Left renal cortex interstitium (tissue), 4 donors: ENCODE results near the gene NEUROD1. TPM values are rescaled to one million over a fixed set of nuclear protein-coding genes. Genes with fewer than 3 reads are reported as not detected.
A peak's percentile ranks its signal among the peaks of the same experiment; 100 is the strongest.
"Not testable (repeated sequence)": the region's sequence is repeated elsewhere in the genome, so short reads cannot be mapped to it uniquely, and the experiment has no call there.

ENCODE experiments used
- DNase-seq, 4 donors: peaks; one replicate each; pipeline ENCODE4 v3.0.0-alpha.2; 2013; ENCODE audit warnings: low read depth in 4 of 4, low spot score in 2 of 4, missing footprints in 1 of 4
- polyA plus RNA-seq, 4 donors: library from polyadenylated mRNA; unstranded; fragments of 120-200 nt; gene quantifications; one replicate each; pipeline ENCODE4 v1.2.1, GENCODE V29; 2013; ENCODE audit not compliant: insufficient read length in 4 of 4

NEUROD1 gene
- polyA plus RNA-seq: not detected

- DNase-seq: no peak
Measured at GRCh38 chr2:181680055-181680936, at the start of gene NEUROD1. TSS of gene NEUROD1 (minus strand) at chr2:181680517. CDS start at chr2:181678860, 1,657 bp downstream.

- no peak for DNase-seq
Measured at GRCh38 chr2:181725476-181725875, 45.2 kb upstream of the NEUROD1 start.

- no peak for DNase-seq
Measured at GRCh38 chr2:181724662-181725061, 44.3 kb upstream of the NEUROD1 start.

GRCh38 chr2:181723731-181724130 lies 43.4 kb upstream of the NEUROD1 start:
- DNase-seq: no peak

DNA sequence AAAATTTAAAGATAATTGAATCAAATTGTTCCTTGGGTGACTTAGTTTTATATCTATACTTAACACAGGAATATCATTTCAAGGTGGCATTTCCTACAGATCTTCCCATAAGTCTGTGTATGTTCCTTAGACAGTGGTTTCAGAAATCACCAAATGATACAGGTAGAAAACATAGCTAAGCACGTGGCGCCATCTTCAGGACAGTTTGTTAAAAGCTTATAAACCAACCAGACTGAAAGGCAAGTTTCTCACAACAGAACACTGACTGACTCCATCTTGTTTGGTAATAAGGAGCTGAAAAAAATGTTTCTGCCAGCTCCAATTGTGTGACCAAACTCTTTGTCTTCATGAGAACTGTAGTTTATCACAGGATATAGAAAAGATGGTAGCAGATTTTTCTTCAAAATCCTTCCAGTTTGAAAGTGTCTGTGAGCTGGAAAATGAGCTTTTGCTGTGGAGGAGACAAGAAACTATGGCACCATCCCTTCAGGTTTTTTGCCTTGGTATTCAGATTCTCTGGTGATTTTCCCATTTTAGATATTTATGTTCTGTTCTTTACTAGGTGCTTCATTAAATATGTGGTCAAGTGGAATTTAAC lies 34.8 kb upstream of the NEUROD1 start:
- DNase-seq: peak; percentile 52 to 77 (median 58)

DNA sequence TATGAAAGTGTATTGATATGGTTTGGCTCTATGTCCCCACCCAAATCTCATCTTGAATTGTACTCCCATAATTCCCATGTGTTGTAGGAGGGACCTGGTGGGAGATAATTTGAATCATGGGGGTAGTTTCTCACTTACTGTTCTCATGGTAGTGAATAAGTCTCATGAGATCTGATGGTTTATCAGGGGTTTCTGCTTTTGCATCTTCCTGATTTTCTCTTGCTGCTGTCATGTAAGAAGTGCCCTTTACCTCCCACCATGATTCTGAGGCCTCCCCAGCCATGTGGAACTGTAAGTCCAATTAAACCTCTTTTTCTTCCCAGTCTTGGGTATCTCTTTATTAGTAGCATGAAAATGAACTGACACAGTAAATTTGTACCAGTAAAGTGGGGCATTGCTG lies 30.7 kb upstream of the NEUROD1 start:
- DNase-seq: not testable (repeated sequence)

GRCh38 chr2:181702519-181702918 lies 22.2 kb upstream of the NEUROD1 start:
- DNase-seq: not testable (repeated sequence)

GRCh38 chr2:181698223-181698622 lies 17.9 kb upstream of the NEUROD1 start:
- DNase-seq: no peak

- DNase-seq: no peak
Measured at GRCh38 chr2:181697571-181697970, 17.3 kb upstream of the NEUROD1 start.

- DNase-seq: no peak
Measured at GRCh38 chr2:181697126-181697525, 16.8 kb upstream of the NEUROD1 start.

DNA sequence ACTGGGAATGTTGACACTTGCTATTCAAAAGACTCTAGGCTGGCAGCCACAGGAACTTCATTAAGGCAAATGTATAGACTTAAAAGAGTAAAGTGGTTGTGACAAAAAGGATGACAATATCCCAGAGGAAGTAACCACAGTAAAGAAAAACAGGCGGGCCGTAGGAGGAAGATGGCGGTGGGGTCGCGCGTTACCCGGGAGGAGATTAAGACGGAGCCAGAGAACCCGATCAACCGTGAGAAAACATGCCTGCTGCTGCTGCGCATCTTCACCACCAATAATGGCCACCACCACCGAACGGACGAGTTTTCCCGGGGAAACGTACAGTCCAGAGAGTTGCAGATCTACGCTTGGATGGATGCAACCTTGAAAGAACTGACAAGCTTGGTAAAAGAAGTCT lies 14.0 kb upstream of the NEUROD1 start:
- DNase-seq: no peak

DNA sequence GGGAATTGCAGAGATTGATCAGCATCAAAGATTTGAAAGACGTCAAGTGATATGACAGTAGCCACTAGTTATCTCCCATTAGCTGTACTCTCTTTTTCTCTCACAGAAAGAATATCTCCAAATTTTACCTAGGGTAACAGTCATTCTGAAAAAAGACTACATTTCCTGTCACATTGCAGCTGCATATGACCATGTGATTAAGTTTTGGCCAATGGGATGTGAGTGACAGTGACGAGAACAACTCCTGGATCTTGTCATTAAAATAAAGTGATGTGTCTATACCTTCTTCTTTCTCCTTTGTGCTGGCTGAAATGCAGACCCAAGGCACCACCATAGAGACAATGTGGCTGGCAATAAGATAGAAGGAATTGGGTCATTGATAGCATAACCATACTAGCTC lies 10.5 kb upstream of the NEUROD1 start:
- no peak for DNase-seq

- no peak for DNase-seq
Measured at GRCh38 chr2:181686576-181687185, 6.4 kb upstream of the NEUROD1 start.

- DNase-seq: no peak
Measured at GRCh38 chr2:181685150-181685688, 4.9 kb upstream of the NEUROD1 start.

- no peak for DNase-seq
Measured at GRCh38 chr2:181684454-181685149, 4.3 kb upstream of the NEUROD1 start.

DNA sequence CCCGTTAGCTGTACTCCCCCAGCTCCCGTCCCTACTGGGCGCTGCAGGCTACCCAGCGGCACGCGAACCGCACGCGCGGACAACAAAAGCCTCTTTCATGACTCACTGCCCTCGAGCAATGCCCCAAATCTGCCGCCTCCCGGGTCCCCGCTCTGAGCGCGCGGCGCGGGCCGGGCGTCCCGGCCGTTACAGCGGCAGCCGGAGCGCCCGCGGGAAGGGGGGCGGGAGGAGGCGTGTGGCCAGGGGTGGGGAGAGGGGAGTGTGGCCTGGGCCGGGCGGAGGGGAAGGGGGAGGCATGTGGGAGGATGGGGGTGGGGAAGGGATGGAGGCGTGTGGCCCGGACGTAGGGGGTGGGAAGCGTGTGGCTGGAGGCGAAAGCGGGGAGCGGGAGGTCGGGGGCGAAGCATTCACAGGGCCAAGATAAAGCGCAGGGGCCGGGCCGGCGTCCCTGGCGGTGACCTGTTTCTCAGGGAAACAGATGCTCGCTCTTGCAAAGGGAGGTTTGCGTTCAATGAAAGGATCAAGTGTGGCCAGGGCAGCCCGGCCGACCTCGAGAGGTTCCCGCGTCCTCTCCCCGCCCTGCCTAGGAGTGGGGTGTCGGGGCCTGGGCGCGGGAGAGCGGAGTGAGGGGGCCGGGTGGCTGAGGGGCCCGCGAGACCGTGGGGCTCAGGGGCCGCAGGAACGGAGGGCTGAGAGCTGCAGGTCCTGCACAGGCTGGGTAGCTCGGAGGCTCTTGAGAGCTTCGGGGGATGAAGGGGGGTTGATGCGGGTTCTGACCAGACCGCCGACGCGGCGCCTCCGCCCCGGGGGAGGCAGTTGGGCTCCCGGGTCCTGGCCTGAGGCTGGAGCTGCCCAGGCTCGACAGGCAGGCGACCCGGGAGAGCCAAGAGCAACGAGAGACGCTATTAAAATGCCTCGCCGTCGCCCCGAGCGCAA lies 3.5 kb upstream of the NEUROD1 start:
- peak in 1 of 4 donors; percentile 13 for DNase-seq

- no peak for DNase-seq
Measured at GRCh38 chr2:181682795-181683517, 2.6 kb upstream of the NEUROD1 start.

DNA sequence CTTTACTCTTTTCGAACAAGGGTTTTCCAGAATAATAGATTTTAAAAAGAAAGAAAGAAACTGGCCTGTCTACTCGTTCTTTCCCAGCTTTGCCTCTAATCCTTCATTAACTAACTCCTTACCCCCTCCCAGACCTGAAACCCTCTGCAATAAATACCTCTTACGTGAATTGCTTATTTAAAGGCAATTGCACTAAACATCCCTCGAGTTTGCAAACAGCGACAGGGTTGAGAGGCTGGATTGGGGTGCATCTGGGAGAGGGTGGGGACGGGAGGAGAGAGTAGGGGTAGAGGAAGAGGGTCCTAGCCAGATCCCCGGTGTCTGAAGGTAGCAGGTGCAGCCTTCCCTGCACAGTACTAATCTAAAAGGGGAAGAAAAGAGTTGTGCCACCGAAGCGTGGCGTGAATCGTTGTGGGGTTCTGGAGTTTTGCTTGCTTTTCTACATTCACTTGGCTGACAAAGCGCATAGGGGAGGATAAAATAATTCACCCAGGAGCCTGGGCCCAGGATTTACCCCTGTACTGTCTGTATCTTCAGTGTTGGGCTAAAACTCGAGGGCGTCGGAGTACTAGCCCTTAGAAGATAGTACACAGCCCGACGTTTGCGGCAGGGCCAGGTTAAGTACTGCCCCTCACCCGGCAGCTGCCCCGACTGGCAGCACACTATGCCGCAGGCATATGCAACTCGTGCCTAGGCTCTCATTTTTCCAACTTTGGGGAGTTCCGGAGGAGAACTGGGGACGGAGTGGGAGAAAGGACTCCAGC lies 1.9 kb upstream of the NEUROD1 start:
- no peak for DNase-seq
